ENCODE measurements around the gene HDAC9.

- no peak for TF ChIP-seq CTCF (IDR thresholded peaks at IDR 0.05; ENCODE audit: low read depth, low read length, poor library complexity, severe bottlenecking)
- no peak for TF ChIP-seq EZH2phosphoT487 (IDR thresholded peaks at IDR 0.05; ENCODE audit: borderline replicate concordance, low read length)
These were observed 394.6 kb downstream of the HDAC9 start for GRCh38 chr7:18890134-18890533.

Data from DOHH2 (cell line).